Ovary (tissue), 3 donors: ENCODE data around the gene HDAC9.

ENCODE experiments used
- CTCF ChIP-seq, 3 donors: fragments of 450-650 bp in 2 of 3; fragments of 200-600 bp in 1 of 3; IDR thresholded peaks; one replicate each; pipeline versions ENCODE4 v1.5.1 to v1.8.0; 2016 to 2022; ENCODE audit warnings: antibody characterized with exemption in 3 of 3, mild to moderate bottlenecking in 1 of 3
- EP300 ChIP-seq: sonication (generic); formaldehyde crosslinking; IDR thresholded peaks from one replicate; pipeline ENCODE4 v1.6.1; 2017; ENCODE audit warnings: antibody characterized with exemption
- POLR2A ChIP-seq: fragments of 450-650 bp; IDR thresholded peaks from one replicate; pipeline ENCODE4 v1.6.1; 2017; ENCODE audit warnings: antibody characterized with exemption, mild to moderate bottlenecking, moderate library complexity
- donor health status: DM: no; HTN: no; CAD: no.

GRCh38 chr7:18715988-18716387, 220.4 kb downstream of the HDAC9 start:
- TF ChIP-seq CTCF (IDR thresholded peaks at IDR 0.05) (no peak), POLR2A (no peak), EP300 (no peak)
